Osteoblast (primary cell): ENCODE results near the gene LILRA5. TPM values are rescaled to one million over a fixed set of nuclear protein-coding genes. Genes with fewer than 3 reads are reported as not detected.

Experiments
- DNase-seq: peaks from one replicate; pipeline ENCODE4 v3.0.0; 2011; ENCODE audit warnings: low spot score, mixed read lengths; ENCODE audit not compliant: insufficient read length; ENCODE audit errors: missing footprints
- H2AFZ ChIP-seq: 2 replicates; pipeline ENCODE4 v1.6.0; 2011; ENCODE audit warnings: mild to moderate bottlenecking, low read length
- H3K27ac ChIP-seq: 2 replicates; pipeline ENCODE4 v1.5.1; 2011; ENCODE audit warnings: mild to moderate bottlenecking, low read depth, low read length, moderate library complexity
- H3K27me3 ChIP-seq: 2 replicates; pipeline ENCODE4 v1.6.0; 2012; ENCODE audit warnings: mild to moderate bottlenecking, control low read depth, inconsistent platforms, low read length, moderate library complexity; ENCODE audit not compliant: insufficient read depth
- H3K36me3 ChIP-seq: 2 replicates; pipeline ENCODE4 v1.5.1; 2011; ENCODE audit warnings: mild to moderate bottlenecking, low read length, control low read depth, moderate library complexity; ENCODE audit not compliant: insufficient read depth
- H3K4me1 ChIP-seq: 2 replicates; pipeline ENCODE4 v1.5.1; 2011; ENCODE audit warnings: mild to moderate bottlenecking, low read length, control low read depth, moderate library complexity; ENCODE audit not compliant: insufficient read depth
- H3K4me2 ChIP-seq: 2 replicates; pipeline ENCODE4 v1.6.0; 2011; ENCODE audit warnings: mild to moderate bottlenecking, low read length; ENCODE audit not compliant: insufficient read depth
- H3K4me3 ChIP-seq: fragments of 200-600 bp; sonication (generic); 3 replicates; pipeline ENCODE4 v1.5.1; 2012; ENCODE audit warnings: mild to moderate bottlenecking, low read length, inconsistent platforms; ENCODE audit not compliant: insufficient read depth
- H3K79me2 ChIP-seq: 2 replicates; pipeline ENCODE4 v1.6.0; 2012; ENCODE audit warnings: mild to moderate bottlenecking, low read length, control low read depth, inconsistent platforms; ENCODE audit not compliant: insufficient read depth
- H3K9me3 ChIP-seq: 2 replicates; pipeline ENCODE4 v1.5.1; 2011; ENCODE audit warnings: low read depth, low read length, control low read depth
- H4K20me1 ChIP-seq: 2 replicates; pipeline ENCODE4 v1.6.0; 2012; ENCODE audit warnings: mild to moderate bottlenecking, low read length, control low read depth; ENCODE audit not compliant: insufficient read depth
- CTCF ChIP-seq: IDR thresholded peaks from 2 replicates; pipeline ENCODE4 v1.5.1; 2011; ENCODE audit warnings: mild to moderate bottlenecking, low read depth, low read length, moderate library complexity; ENCODE audit errors: extremely low read depth
- total RNA-seq: library from RNA; depleted of rRNA; stranded (reverse); fragments of >200 nt; gene quantifications from 2 replicates; pipeline ENCODE4 v1.2.3, GENCODE V29; 2012

The LILRA5 gene
- total RNA-seq, 1 donor = 0.36 TPM

- H3K9me3 ChIP-seq = no peaks in the 10 kb centered on the region
- DNase-seq = no peak
- no peak overlapping the region for H3K4me2 ChIP-seq
- H3K4me3 ChIP-seq = no peak overlapping the region
- no peaks in the 10 kb centered on the region for H4K20me1 ChIP-seq
- no peak overlapping the region for H2AFZ ChIP-seq
- no peaks in the 10 kb centered on the region for H3K27me3 ChIP-seq
- no peaks in the 10 kb centered on the region for H3K36me3 ChIP-seq
- no peak overlapping the region for H3K27ac ChIP-seq
- no peaks in the 10 kb centered on the region for H3K79me2 ChIP-seq
- H3K4me1 ChIP-seq = no peaks in the 10 kb centered on the region
- TF ChIP-seq CTCF = no peak
Measured at GRCh38 chr19:54336893-54337857, 24.2 kb upstream of the LILRA5 start.

- DNase-seq = no peak
- H3K4me1 ChIP-seq = no peaks in the 10 kb centered on the region
- no peak overlapping the region for H3K4me3 ChIP-seq
- no peaks in the 10 kb centered on the region for H3K9me3 ChIP-seq
- no peak for TF ChIP-seq CTCF
- no peaks in the 10 kb centered on the region for H3K36me3 ChIP-seq
- no peak overlapping the region for H3K4me2 ChIP-seq
- no peak overlapping the region for H3K27ac ChIP-seq
- H3K79me2 ChIP-seq = no peaks in the 10 kb centered on the region
- no peaks in the 10 kb centered on the region for H4K20me1 ChIP-seq
- no peak overlapping the region for H2AFZ ChIP-seq
- H3K27me3 ChIP-seq = no peaks in the 10 kb centered on the region
Measured at GRCh38 chr19:54335979-54336892, 23.3 kb upstream of the LILRA5 start.

GRCh38 chr19:54335164-54335563 is 22.2 kb upstream of the LILRA5 start:
- H3K4me3 ChIP-seq = no peak overlapping the region
- no peaks in the 10 kb centered on the region for H3K79me2 ChIP-seq
- DNase-seq = no peak
- no peaks in the 10 kb centered on the region for H3K9me3 ChIP-seq
- H3K27me3 ChIP-seq = no peaks in the 10 kb centered on the region
- no peak overlapping the region for H2AFZ ChIP-seq
- no peaks in the 10 kb centered on the region for H3K36me3 ChIP-seq
- H3K4me1 ChIP-seq = no peaks in the 10 kb centered on the region
- no peaks in the 10 kb centered on the region for H4K20me1 ChIP-seq
- H3K4me2 ChIP-seq = no peak overlapping the region
- no peak overlapping the region for H3K27ac ChIP-seq
- no peak for TF ChIP-seq CTCF
